Lower lobe of right lung (tissue), 2 donors: Measurements from ENCODE around the gene ANKRD17. TPM values are rescaled to one million over a fixed set of nuclear protein-coding genes. Genes with fewer than 3 reads are reported as not detected.

ENCODE experiments used
- ATAC-seq, 2 donors: fragments of 200-7000 bp; cut with Tn5 transposase; one replicate each; pipeline ENCODE4 v1.9.1; 2020 to 2022; ENCODE audit warnings: mild to moderate bottlenecking in 2 of 2, moderate library complexity in 2 of 2
- DNase-seq: peaks from one replicate; pipeline ENCODE4 v3.0.0-alpha.2; 2020
- H3K27ac ChIP-seq: fragments of 200-600 bp; one replicate; pipeline ENCODE4 v1.8.0; 2022
- H3K27me3 ChIP-seq: fragments of 200-600 bp; one replicate; pipeline ENCODE4 v1.8.0; 2022; ENCODE audit warnings: low read depth
- H3K36me3 ChIP-seq: fragments of 200-600 bp; one replicate; pipeline ENCODE4 v1.8.0; 2022; ENCODE audit warnings: mild to moderate bottlenecking
- H3K4me1 ChIP-seq: fragments of 200-600 bp; one replicate; pipeline ENCODE4 v1.8.0; 2022
- H3K4me3 ChIP-seq: fragments of 200-600 bp; one replicate; pipeline ENCODE4 v1.8.0; 2022; ENCODE audit warnings: mild to moderate bottlenecking
- H3K9me3 ChIP-seq: fragments of 200-600 bp; one replicate; pipeline ENCODE4 v1.8.0; 2022
- CTCF ChIP-seq: fragments of 200-600 bp; IDR thresholded peaks from one replicate; pipeline ENCODE4 v1.8.0; 2022; ENCODE audit warnings: antibody characterized with exemption, mild to moderate bottlenecking
- intact Hi-C: fragments of 100-400 bp; cut with DNase I; formaldehyde crosslinking; loops from one replicate; pipeline ENCODE4 v1.11.0; 2022
- total RNA-seq: library from RNA; stranded (reverse); fragmentation: NEBNext Ultra II Directional; extraction: Animal tissue kit (Norgen Biotek cat#: 25700); gene quantifications from one replicate; pipeline ENCODE4 v1.2.1, GENCODE V29; 2021
- donor health status: DM: no; HTN: yes; CAD: no; lungs with severe emphysema.

The ANKRD17 gene
- total RNA-seq, 1 donor from 2014 or later, result 57.4 TPM

- Histone ChIP-seq H3K4me3 (no peak overlapping the region), H3K27me3 (no peaks in the 10 kb centered on the region), H3K4me1 (no peaks in the 10 kb centered on the region), H3K9me3 (no peaks in the 10 kb centered on the region), H3K27ac (no peak overlapping the region), H3K36me3 (peaks cover 11% of the 10 kb centered on the region)
- ATAC-seq, result no peak
- TF ChIP-seq CTCF, result no peak
- intact Hi-C loops, result no loop called here
- no peak for DNase-seq
These were observed 80.2 kb downstream of the ANKRD17 start for GRCh38 chr4:73178389-73178788.

GRCh38 chr4:73172161-73172560 lies 86.4 kb downstream of the ANKRD17 start:
- no peak for TF ChIP-seq CTCF
- Histone ChIP-seq H3K4me1 (no peaks in the 10 kb centered on the region), H3K27me3 (no peaks in the 10 kb centered on the region), H3K27ac (no peak overlapping the region), H3K36me3 (peaks cover 52% of the 10 kb centered on the region), H3K9me3 (no peaks in the 10 kb centered on the region), H3K4me3 (no peak overlapping the region)
- intact Hi-C loops, result no loop called here
- no peak for ATAC-seq
- DNase-seq, result no peak

DNA sequence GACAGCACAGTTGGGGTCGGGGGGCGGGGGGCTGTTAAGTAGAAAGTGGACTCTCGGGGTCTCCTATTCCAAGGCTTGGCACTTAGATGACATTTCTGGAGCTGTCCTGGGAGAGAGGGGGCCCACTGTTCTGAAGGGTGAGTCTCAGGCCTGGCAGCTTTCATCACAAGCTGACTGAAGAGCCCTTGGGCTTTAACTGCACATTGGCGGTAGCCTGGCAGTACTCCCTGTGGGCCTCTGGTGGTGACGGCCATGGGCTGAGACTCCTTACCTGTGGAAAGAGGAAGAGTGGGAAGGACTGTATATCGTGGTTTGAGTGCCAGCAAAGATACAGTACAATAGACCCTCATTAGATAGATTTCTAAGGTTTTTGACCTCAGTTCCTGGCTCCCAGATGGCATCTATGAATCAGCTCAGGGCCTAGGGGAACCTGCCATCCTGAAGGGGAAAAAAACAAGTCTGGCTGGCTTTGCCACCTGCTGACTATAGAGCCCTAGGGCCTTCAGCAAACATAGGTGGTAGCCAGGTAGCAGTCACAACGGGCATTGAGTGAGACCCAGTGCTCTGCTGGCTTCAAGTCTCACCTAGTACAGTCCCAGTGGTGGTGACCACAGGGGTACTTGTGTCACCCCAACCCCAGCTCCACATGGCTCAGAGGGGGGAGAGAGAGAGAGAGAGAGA lies 87.9 kb downstream of the ANKRD17 start:
- no peak overlapping the region for H3K4me3 ChIP-seq
- no peak for TF ChIP-seq CTCF
- H3K9me3 ChIP-seq, result peaks cover 9% of the 10 kb centered on the region
- no peaks in the 10 kb centered on the region for H3K27me3 ChIP-seq
- H3K27ac ChIP-seq, result no peak overlapping the region
- H3K4me1 ChIP-seq, result no peaks in the 10 kb centered on the region
- intact Hi-C loops, result no loop called here
- H3K36me3 ChIP-seq, result peaks cover 53% of the 10 kb centered on the region
- ATAC-seq, result no peak
- DNase-seq, result no peak

GRCh38 chr4:73166212-73166611 lies 92.4 kb downstream of the ANKRD17 start:
- H3K36me3 ChIP-seq, result peaks cover 69% of the 10 kb centered on the region
- intact Hi-C loops, result no loop called here

GRCh38 chr4:73161527-73162185 lies 96.9 kb downstream of the ANKRD17 start:
- no peak for TF ChIP-seq CTCF
- DNase-seq, result no peak
- Histone ChIP-seq H3K27me3 (no peaks in the 10 kb centered on the region), H3K9me3 (peaks cover 9% of the 10 kb centered on the region), H3K36me3 (peaks cover 60% of the 10 kb centered on the region), H3K4me1 (no peaks in the 10 kb centered on the region), H3K4me3 (no peak overlapping the region), H3K27ac (no peak overlapping the region)
- no peak for ATAC-seq
- intact Hi-C loops, result no loop called here

More at GRCh38 chr4:73166212-73166611, 92.4 kb downstream of the ANKRD17 start:
- no peak overlapping the region for H3K4me3 ChIP-seq
- H3K9me3 ChIP-seq, result peaks cover 9% of the 10 kb centered on the region
- H3K27me3 ChIP-seq, result no peaks in the 10 kb centered on the region
- no peak overlapping the region for H3K27ac ChIP-seq
- ATAC-seq, result no peak
- DNase-seq, result no peak
- H3K4me1 ChIP-seq, result no peaks in the 10 kb centered on the region
- no peak for TF ChIP-seq CTCF
